Activated CD4-positive, alpha-beta T cell treated with anti-CD3 and anti-CD28 coated beads, Interleukin-10, Interleukin-2, amounts not matched to agents 100 ng/mL and 50 ng/mL, durations not matched to agents 16 hours and 8 hours (primary cell): Measurements from ENCODE around the gene FUS.

Source experiments
- DNase-seq: peaks from one replicate; pipeline ENCODE4 v3.0.0-alpha.2; 2020

FUS gene

DNA sequence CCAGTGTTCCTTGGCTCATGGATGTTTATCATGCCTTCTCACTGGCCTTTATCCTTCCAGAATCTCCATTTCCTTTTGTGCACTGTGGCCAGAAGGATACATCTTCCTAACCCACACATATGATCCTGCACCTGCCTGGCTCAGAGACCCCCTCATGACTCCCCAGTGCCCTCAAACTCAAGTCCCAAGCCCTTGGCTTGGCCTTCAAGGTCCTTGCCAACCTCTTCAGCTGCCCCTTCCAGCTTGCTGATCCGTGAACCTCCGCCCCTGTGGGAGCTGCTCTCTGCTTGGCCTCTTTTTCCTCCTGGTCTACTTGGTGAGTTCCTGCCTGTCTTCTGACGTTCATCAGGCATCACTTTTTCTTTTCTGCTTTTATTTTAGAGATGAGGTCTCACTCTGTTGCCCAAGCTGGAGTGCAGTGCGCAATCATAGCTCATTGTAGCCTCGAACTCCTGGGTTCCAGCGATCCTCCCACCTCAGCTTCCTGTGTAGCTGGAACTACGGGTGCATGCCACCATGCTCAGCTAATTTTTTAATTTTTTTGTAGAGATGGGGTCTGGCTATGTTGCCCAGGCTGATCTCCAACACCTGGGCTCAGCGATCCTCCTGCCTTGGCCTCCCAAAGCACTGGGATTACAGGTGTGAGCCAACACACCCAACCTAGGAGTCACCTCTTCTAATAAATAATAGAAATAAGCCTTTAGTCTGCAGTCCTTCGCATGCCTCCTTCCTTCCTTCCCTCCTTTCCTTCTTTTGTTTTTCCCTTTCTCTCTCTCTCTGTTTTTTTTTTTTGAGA, 25.1 kb downstream of the FUS start:
- no peak for DNase-seq

DNA sequence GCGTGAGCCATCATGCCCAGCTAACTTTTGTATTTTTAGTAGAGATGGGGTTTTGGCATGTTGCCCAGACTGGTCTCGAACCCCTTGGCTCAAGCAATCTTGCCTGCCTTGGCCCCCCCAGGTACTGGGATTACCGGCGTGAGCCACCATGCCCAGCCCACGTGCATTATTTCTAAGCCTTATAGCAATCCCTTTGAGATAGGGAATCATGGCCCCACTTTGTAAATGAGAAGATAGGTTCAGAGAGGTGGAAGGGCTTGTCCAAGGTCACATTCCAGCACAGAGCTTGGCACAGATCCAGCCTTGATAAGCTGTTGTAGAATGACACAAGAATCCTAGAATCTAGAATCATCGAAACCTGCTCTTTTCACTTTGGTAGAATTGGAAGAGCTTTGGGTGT, 26.8 kb downstream of the FUS start:
- DNase-seq = no peak

DNA sequence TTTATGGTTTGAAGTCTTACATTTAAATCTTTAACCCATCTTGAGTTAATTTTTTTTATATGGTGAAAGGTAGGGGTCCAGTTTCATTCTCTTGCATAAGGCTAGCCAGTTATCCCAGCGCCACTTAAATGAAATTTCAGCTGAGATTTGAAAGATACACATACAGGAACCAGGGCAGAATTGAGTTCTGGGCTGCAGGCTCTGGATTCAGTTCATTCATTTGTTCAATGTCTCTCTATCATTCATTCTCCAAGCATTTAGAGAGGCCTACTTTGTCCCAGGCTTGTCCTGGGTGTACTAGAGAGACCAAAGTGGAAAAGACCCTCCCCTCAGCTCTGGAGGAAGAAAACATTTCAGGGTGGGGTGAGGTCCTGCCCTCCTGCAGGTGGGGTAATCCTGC, 33.4 kb downstream of the FUS start:
- no peak for DNase-seq

DNA sequence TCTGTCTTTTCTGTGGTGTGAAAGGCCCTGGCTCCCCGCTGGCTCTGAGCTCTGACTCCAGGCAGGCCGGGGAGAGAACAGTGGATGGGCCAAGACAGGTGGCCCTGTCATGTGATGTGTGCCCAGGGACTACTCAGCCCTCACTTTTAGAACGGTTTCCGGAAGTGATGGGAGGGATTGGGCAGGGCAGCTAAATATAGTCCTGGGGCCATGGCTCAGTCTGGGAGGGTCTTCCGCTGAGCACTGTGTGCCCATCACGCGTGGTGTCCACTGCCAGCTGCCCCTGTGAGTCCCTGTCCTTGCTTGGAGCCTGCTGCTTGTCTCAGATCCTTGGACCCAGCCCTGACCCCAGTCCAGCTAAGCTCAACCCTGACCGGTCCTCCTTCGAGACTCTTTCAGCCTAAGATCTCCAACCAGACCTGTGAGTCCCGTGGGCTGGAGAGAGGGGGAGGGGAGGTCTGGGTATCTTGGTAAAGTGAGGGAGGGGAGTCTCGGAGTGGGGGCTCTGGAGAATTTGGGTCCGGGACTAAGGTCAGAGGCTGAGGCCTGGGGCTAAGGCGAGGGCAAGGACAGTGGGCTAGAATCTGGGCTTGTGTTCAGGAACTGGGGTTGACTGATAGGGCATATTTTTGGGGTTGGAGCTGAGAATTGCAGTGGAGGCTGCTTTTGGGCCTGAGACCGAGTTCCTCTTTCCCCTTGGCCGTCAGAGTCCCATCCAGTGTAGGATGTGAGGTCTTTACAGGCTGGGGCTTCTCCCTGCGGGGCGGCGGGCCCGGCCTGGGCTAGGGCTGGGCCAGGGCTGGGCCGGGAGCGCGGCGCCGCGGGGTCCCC, 34.2 kb downstream of the FUS start, which contains the start of gene TRIM72:
Gene TRIM72, plus strand, starts transcription at position 243 of the 831 bp plus-strand sequence. CDS start 620 bp downstream, outside the sequence.
- no peak for DNase-seq

DNA sequence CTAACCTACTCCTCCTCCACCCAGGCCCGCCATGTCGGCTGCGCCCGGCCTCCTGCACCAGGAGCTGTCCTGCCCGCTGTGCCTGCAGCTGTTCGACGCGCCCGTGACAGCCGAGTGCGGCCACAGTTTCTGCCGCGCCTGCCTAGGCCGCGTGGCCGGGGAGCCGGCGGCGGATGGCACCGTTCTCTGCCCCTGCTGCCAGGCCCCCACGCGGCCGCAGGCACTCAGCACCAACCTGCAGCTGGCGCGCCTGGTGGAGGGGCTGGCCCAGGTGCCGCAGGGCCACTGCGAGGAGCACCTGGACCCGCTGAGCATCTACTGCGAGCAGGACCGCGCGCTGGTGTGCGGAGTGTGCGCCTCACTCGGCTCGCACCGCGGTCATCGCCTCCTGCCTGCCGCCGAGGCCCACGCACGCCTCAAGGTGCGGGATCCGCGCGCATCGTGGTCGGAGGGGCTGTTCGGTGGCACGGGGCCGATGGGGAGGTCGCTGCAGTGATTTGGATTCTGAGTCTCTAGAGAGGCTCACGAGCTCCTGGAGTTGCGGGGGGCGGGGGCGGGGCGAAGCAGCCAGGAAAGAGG, 34.9 kb downstream of the FUS start:
- DNase-seq = no peak

DNA sequence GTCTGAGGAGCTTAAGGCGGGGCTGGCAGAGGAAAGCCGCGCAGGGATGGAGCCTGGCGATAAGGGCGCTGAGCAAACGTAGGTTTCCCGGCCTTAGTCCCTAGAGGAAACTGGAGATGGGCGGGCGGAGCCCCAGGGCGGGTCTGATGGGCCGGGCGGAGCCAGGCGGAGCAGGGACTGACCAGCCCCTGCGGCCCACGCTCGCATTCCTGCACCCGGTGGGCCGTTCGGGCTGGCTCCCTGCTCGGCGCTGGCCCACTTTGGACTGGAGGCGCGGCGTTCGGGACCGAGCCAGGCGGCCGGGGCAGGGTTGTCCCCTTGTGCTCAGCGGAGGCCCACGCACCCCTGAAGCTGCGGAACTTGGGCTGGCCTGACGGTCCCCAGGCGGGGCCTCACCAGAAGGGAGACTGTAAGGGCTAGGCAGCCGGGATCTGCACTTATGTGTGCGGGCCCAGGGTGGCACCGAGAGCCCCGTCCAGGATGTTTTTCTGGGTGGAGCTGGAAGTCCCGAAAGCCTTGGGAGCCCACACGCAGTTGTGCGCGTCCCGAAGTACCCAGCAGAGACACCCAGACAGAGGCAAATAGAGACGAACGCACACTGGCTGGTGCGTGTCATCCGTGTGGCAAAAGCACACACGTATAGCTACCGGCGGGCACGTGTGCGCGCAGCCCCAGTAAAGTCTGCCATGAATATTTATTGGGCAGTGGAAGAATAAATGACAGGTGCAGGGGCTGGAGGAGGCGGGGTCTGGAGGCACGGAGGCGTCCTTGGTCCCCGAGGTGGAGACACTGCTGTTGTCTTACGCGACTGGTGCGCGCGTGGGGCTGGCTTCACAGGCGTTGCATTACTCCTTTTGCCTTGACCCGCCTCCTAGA, 35.6 kb downstream of the FUS start:
- no peak for DNase-seq

DNA sequence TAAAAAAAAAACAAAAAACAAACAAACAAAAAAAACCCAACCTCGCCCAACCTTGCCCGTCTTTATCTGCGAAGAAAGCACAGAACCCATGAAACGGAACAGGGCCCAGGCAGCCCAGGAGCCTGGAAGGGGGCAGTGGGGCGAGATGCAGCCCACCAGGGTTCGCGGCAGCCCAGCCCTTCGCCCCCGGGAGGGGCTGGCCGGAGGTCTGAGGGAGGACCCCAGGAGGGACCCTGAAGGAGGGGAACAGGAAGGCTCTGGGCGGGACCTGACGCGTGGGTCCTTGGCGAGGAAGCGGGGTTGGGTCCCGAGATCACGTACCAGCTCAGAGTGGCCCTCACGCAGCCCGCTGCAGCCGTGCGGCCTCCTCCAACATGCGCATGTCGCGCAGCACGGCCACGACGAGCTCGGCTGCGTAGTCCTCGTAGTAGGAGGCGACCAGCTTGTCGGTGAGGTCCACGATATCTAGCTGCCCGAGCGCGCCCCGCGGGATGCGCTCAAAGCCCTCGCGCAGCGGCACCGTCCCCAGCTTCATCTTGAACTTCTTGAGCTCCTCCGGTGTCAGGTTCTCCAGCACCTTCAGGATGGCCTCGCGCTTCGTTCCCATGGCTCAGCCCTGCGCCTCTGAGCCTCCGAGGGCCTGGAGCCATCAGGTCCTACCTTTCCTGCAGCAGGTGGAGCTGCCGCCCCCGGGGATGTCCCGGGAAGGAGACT, 36.6 kb downstream of the FUS start, which contains the start of gene PYDC1:
Gene PYDC1, minus strand, starts transcription at position 714 of the 714 bp plus-strand sequence. Its CDS starts 107 bp downstream, at position 607.
- no peak for DNase-seq

DNA sequence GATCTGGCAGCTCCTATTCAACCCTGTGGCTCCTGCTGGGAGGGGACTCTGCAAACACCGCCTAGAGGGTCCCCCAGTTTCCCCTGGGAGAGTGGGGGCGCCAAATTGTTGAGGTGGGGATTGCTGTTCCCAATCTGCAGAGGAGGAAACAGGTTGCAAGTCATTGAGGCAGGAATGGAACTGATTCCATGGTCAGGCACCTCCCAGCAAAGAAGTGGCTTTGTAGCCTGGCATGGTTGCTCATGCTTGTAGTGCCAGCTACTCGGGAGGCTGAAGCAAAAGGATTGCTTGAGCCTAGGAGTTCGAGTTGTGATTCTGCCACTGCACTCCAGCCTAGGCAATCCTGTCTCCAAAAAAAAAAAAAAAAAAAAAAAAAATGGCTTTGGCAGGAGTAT, 37.2 kb downstream of the FUS start:
- DNase-seq = no peak

DNA sequence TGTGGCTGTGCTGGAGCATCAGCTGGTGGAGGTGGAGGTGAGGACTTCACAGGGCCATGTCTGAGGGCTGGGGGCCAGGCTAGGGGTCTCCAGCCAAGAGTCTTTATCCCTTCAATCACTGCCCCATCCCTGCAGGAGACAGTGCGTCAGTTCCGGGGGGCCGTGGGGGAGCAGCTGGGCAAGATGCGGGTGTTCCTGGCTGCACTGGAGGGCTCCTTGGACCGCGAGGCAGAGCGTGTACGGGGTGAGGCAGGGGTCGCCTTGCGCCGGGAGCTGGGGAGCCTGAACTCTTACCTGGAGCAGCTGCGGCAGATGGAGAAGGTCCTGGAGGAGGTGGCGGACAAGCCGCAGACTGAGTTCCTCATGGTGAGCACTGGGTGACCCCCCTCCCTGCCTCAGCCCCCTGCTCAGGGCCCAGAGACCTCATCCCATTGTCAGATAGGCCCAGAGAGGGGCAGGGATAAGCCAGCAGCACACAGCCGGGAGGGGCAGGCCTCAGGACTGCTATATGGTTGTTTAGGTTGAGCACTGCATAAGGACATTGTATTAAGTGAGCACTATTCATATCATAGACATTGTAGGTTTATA, 39.3 kb downstream of the FUS start:
- DNase-seq = no peak

DNA sequence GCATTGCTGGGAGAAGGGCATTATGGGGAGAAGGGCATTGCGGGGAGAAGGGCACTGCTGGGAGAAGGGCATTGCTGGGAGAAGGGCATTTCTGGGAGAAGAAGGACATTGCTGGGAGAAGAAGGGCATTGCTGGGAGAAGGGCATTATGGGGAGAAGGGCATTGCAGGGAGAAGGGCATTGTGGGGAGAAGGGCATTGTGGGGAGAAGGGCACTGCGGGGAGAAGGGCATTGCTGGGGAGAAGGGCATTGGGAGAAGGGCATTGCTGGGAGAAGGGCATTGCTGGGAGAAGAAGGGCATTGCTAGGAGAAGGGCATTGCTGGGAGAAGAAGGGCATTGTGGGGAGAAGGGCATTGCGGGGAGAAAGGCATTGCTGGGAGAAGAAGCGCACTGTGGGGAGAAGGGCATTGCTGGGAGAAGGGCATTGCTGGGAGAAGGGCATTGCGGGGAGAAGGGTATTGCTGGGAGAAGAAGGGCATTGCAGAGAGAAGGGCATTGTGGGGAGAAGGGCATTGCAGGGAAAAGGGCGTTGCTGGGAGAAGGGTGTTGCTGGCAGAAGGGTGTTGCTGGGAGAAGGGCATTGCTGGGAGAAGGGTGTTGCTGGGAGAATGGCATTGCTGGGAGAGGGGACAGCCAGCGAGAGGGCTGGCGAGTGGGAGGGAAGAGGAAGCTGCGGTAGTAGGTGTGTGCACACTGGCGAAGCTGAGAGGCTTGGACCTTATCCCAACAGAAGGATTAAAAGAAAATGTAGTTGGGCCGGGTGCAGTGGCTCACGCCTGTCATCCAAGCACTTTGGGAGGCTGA, 41.6 kb downstream of the FUS start:
- no peak for DNase-seq

DNA sequence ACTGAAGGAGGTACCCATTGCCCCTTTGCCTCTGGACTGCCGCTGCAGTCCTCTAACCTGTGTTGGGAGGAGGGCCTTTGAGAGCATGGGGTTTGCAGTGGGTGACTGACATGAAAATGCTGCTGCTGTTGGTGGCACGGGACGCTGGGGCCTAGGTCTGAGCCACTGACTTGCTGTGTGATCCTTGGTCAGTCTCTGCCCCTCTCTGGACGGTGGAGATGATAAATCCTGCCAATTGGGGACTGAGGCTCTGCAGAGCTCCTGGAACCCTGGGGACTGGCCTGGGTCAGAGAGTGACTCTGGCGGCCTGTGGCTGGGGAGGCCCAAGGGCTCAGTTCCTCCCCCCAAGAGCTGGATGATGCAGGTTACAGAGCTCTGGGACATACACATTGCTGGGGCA, 43.1 kb downstream of the FUS start:
- no peak for DNase-seq

DNA sequence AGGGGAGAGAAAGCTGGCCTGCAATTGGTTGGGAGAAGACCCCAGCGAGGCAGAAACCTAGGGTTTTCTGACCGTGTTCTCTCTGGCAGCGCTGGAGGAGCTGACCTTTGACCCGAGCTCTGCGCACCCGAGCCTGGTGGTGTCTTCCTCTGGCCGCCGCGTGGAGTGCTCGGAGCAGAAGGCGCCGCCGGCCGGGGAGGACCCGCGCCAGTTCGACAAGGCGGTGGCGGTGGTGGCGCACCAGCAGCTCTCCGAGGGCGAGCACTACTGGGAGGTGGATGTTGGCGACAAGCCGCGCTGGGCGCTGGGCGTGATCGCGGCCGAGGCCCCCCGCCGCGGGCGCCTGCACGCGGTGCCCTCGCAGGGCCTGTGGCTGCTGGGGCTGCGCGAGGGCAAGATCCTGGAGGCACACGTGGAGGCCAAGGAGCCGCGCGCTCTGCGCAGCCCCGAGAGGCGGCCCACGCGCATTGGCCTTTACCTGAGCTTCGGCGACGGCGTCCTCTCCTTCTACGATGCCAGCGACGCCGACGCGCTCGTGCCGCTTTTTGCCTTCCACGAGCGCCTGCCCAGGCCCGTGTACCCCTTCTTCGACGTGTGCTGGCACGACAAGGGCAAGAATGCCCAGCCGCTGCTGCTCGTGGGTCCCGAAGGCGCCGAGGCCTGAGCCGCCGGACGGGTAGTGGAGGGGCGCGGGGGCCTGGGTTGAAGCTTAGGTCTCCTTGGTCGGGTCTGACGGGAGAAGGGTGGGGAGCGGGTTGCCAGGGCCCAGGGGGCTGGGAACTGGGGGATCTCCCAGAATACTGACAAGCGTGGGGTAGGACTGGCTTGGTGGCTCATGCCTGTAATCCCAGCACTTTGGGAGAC, 44.4 kb downstream of the FUS start:
- no peak for DNase-seq

DNA sequence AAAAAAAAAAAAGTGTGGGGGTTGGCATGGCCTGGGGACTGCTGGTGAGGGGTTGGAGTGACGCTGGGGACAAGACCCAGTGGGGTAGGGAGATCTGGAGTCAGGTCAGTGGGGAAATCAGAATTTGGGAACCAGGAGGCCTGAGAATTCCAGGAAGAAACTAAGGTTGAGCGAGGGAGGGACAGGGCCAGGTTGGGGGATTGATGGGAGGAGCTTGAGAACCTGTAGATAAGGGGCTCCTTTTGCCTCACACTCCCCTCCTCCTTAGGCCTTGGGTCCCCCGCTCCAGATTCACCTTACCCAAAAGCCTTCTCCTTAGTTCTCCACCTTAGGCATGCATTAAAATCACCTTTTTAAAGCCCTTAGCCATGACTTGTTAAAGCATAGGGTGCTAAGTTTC, 45.3 kb downstream of the FUS start:
- no peak for DNase-seq

DNA sequence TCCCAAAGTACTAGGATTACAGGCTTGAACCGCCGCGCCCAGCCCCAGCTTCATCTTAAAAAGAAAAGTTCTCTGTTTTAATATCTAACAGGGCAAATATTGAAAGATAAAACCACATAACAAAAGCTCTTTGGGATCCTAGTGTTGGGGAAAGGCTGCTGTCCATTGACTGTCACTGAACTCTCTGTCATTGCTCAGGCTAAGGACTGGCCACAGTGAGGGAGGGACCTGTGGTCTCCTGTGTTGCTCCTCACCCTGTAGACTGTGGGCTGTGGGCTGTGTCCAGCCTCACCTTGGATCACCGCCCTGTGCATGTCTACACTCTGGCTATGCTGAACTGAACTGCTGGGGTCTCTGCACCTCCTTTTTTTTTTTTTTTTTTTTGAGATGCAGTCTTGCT, 48.3 kb downstream of the FUS start:
- DNase-seq = no peak

DNA sequence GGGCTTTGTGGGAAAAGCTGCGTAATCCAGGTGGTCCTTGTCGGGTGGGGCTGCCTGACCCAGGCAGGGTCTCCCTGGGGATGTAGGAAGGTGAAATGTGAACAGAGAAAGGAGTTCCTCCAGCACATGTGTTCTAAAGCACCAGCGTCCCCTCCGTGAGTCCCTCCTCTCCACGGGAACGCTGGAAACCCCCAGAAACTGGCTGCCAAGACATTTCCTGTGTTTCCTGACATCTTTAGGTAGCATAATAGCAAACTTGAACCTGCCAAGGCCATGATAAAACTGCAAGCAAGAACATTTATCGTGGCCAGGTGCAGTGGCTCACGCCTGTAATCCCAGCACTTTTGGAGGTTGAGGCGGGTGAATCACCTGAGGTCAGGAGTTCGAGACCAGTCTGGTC, 49.6 kb downstream of the FUS start:
- DNase-seq = no peak

DNA sequence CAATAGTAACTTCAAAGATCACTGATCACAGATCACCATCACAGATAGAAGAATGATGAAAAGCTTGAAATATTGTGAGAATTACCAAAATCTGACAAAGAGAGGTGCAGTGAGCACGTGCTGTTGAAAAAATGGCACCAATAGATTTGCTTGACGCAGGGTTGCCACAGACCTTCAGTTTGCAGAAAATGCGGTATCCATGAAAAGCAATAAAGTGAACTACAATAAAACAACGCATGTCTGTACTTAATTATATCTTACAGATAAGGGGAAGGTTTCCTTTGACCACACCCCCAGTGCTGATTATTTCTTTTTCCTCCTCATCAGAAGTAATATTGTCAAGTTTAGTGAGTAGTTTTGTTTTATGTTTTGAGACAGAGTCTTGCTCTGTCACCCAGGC, 58.1 kb downstream of the FUS start:
- DNase-seq = no peak
